ENCODE data around the gene CAMTA1. TPM values are rescaled to one million over a fixed set of nuclear protein-coding genes. Genes with fewer than 3 reads are reported as not detected.

CAMTA1 gene
- total and polyA plus RNA-seq, 9 of the 15 experiments (the other 6 are each of a cell fraction or from before 2014, with no cell fraction given), result 43.9 to 161 (median 65.9) TPM

DNA sequence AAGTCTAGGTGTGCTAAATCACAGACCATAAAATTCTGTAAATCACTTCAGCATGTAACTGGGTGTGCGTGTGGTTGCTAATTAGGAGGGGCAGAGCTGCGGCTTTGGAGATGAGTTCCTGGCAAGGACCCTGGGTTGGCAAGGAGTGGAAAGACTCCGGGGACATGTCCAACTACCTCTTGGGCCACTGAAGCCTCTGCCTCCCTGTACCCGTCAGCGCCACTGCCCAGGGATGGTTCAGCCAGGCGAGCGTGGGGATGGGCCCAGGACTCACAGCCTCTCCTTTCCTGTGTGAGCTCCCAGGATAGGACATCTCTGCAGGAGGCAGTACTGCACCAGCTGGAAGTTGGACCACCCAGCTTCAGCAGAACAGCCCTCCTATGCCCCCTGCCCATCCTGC lies 599.4 kb downstream of the CAMTA1 start:
- ChIA-PET CTCF (ENCODE audit: low intra/inter-chr PET ratio) (no interaction called here), POLR2A (no interaction called here)
- DNase-seq (ENCODE audit: extremely low read depth in 1 of 4, low spot score in 3 of 4) (no peak), ATAC-seq (no peak), FAIRE-seq (no peak)
- 0% methylated on average over 7 of the region's 7 CpGs for WGBS (ENCODE audit: insufficient coverage, low coverage, missing lambda C conversion rate)
- intact Hi-C loops (cut with micrococcal nuclease) (no loop called here), in situ Hi-C loops (cut with MboI) (no loop called here)
- H3K36me3 ChIP-seq (ENCODE audit: control insufficient read depth, insufficient read depth, low read length), result no peaks in the 10 kb centered on the region
- TF ChIP-seq, protein P1, sequence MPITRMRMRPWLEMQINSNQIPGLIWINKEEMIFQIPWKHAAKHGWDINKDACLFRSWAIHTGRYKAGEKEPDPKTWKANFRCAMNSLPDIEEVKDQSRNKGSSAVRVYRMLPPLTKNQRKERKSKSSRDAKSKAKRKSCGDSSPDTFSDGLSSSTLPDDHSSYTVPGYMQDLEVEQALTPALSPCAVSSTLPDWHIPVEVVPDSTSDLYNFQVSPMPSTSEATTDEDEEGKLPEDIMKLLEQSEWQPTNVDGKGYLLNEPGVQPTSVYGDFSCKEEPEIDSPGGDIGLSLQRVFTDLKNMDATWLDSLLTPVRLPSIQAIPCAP (CRISPR knock-in tag; IDR thresholded peaks at IDR 0.05; ENCODE audit: borderline replicate concordance), result no peak
- TF ChIP-seq GABPA (tag; conservative IDR thresholded peaks at IDR 0.05; ENCODE audit: low read depth), result no peak
- no peak for TF ChIP-seq WHSC1 (IDR thresholded peaks at IDR 0.05; ENCODE audit: low read length)
- TF ChIP-seq ZFP36 (IDR thresholded peaks at IDR 0.05; ENCODE audit: low read depth, low read length, partially characterized antibody), result no peak
- TF ChIP-seq ZNF311 (CRISPR knock-in tag; IDR thresholded peaks at IDR 0.05), result no peak
- TF ChIP-seq, protein P2, sequence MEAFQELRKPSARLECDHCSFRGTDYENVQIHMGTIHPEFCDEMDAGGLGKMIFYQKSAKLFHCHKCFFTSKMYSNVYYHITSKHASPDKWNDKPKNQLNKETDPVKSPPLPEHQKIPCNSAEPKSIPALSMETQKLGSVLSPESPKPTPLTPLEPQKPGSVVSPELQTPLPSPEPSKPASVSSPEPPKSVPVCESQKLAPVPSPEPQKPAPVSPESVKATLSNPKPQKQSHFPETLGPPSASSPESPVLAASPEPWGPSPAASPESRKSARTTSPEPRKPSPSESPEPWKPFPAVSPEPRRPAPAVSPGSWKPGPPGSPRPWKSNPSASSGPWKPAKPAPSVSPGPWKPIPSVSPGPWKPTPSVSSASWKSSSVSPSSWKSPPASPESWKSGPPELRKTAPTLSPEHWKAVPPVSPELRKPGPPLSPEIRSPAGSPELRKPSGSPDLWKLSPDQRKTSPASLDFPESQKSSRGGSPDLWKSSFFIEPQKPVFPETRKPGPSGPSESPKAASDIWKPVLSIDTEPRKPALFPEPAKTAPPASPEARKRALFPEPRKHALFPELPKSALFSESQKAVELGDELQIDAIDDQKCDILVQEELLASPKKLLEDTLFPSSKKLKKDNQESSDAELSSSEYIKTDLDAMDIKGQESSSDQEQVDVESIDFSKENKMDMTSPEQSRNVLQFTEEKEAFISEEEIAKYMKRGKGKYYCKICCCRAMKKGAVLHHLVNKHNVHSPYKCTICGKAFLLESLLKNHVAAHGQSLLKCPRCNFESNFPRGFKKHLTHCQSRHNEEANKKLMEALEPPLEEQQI (IDR thresholded peaks at IDR 0.05), result no peak
- TF ChIP-seq, protein P3, sequence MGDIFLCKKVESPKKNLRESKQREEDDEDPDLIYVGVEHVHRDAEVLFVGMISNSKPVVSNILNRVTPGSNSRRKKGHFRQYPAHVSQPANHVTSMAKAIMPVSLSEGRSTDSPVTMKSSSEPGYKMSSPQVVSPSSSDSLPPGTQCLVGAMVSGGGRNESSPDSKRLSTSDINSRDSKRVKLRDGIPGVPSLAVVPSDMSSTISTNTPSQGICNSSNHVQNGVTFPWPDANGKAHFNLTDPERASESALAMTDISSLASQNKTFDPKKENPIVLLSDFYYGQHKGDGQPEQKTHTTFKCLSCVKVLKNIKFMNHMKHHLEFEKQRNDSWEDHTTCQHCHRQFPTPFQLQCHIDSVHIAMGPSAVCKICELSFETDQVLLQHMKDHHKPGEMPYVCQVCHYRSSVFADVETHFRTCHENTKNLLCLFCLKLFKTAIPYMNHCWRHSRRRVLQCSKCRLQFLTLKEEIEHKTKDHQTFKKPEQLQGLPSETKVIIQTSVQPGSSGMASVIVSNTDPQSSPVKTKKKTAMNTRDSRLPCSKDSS (IDR thresholded peaks at IDR 0.05; ENCODE audit: low read depth, partially characterized antibody), result no peak
- H3K4me3 ChIP-seq, result no peak overlapping the region
- no peaks in the 10 kb centered on the region for H3K4me1 ChIP-seq (replicated peaks in 1 of 2; ENCODE audit: control insufficient read depth in 2 of 2, insufficient read depth in 2 of 2, low read length in 2 of 2)
- no peak overlapping the region for H3K9ac ChIP-seq (ENCODE audit: insufficient read depth in 1 of 2, low read depth in 2 of 2, low read length in 2 of 2)
- H3K4me2 ChIP-seq (ENCODE audit: insufficient read depth, low read length), result no peak overlapping the region
- no peak overlapping the region for H3K27ac ChIP-seq (ENCODE audit: extremely low read depth, low read depth, low read length)
- H3K27me3 ChIP-seq (ENCODE audit: control insufficient read depth in 2 of 2, insufficient read depth in 2 of 2, low read length in 2 of 2), result peaks cover 4 to 42% of the 10 kb centered on the region in 2 experiments; a peak in 3 of 5 replicates
- H3K9me3 ChIP-seq (replicated peaks; ENCODE audit: control insufficient read depth, insufficient read depth, low read depth, low read length), result no peaks in the 10 kb centered on the region
- H3K9me1 ChIP-seq (ENCODE audit: control insufficient read depth, insufficient read depth, low read length), result no peaks in the 10 kb centered on the region
- H4K20me1 ChIP-seq (replicated peaks; ENCODE audit: control insufficient read depth, insufficient read depth, low read length), result peaks cover 12% of the 10 kb centered on the region; the same call in 1 of the 2 replicates
- no peak overlapping the region for H2AFZ ChIP-seq (ENCODE audit: low read depth, low read length)
- H3K79me2 ChIP-seq (ENCODE audit: control insufficient read depth, insufficient read depth, low read length), result no peaks in the 10 kb centered on the region
- no TSS peak for BruUV-seq (replicated peaks)
